ENCODE data around the gene CLRN3.

DNA sequence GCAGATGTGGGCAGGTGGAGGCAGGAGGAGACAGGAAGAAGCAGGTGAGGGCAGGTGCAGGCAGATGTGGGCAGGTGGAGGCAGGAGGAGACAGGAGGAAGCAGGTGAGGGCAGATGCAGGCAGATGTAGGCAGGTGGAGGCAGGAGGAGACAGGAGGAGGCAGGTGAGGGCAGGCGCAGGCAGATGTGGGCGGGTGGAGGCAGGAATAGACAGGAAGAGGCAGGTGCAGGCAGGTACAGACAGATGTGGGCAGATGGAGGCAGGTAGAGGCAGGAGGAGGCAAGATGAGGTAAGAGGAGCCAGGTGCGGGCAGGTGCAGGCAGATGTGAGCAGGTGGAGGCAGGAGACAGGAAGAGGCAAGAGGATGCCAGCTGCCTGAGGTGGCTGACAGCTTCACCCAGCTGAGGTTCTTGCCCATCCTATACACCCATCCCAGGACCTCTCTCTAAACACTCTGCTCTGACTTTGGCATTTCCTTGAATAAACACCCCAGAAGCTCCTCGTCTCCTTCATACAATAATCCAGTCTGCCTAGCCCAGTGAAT, 47.1 kb upstream of the CLRN3 start:
- TF ChIP-seq, protein P1, sequence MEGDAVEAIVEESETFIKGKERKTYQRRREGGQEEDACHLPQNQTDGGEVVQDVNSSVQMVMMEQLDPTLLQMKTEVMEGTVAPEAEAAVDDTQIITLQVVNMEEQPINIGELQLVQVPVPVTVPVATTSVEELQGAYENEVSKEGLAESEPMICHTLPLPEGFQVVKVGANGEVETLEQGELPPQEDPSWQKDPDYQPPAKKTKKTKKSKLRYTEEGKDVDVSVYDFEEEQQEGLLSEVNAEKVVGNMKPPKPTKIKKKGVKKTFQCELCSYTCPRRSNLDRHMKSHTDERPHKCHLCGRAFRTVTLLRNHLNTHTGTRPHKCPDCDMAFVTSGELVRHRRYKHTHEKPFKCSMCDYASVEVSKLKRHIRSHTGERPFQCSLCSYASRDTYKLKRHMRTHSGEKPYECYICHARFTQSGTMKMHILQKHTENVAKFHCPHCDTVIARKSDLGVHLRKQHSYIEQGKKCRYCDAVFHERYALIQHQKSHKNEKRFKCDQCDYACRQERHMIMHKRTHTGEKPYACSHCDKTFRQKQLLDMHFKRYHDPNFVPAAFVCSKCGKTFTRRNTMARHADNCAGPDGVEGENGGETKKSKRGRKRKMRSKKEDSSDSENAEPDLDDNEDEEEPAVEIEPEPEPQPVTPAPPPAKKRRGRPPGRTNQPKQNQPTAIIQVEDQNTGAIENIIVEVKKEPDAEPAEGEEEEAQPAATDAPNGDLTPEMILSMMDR (IDR thresholded peaks at IDR 0.05), result no peak
- TF ChIP-seq POLR2A (IDR thresholded peaks at IDR 0.05), result no peak

Data from uterus (tissue), 2 donors.